GM12874 (cell line): ENCODE measurements around the gene PTCD3.

Experiments
- TF ChIP-seq, protein P1 (sequence below): IDR thresholded peaks from 2 replicates; pipeline ENCODE4 v1.5.1; 2011; ENCODE audit warnings: low read depth, mild to moderate bottlenecking, control low read depth, low read length, moderate library complexity; ENCODE audit not compliant: insufficient read depth

Gene PTCD3

DNA sequence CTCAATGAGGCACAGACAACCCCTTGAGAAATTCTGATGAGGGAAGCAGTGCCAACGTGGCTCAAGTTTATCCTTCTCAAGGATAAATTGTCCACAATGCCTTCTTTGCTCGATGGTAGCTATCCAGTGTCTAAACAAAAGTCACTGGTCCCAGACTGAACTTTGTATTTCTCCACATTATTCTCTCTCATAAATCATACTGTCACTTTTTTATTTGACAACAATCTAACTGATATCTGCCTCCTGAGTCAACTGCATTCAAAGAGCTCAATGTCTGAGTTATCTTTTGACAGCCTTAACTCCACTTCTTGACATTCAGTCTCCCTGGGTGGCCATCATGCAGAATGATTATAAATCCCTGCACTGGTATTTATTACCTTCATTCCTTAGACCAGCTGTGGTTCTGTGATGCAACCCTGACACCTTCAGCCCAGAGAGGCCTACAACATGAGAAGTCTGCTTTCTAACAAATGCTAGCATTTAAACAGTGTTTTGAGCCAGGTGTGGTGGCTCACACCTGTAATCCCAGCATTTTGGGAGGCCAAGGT, 51.0 kb downstream of the PTCD3 start:
- TF ChIP-seq, protein P1, sequence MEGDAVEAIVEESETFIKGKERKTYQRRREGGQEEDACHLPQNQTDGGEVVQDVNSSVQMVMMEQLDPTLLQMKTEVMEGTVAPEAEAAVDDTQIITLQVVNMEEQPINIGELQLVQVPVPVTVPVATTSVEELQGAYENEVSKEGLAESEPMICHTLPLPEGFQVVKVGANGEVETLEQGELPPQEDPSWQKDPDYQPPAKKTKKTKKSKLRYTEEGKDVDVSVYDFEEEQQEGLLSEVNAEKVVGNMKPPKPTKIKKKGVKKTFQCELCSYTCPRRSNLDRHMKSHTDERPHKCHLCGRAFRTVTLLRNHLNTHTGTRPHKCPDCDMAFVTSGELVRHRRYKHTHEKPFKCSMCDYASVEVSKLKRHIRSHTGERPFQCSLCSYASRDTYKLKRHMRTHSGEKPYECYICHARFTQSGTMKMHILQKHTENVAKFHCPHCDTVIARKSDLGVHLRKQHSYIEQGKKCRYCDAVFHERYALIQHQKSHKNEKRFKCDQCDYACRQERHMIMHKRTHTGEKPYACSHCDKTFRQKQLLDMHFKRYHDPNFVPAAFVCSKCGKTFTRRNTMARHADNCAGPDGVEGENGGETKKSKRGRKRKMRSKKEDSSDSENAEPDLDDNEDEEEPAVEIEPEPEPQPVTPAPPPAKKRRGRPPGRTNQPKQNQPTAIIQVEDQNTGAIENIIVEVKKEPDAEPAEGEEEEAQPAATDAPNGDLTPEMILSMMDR: no peak

GRCh38 chr2:86158286-86158685, 52.3 kb downstream of the PTCD3 start:
- TF ChIP-seq, protein P1: no peak

- TF ChIP-seq, protein P1: no peak
Observed at GRCh38 chr2:86160156-86160952, 54.3 kb downstream of the PTCD3 start.

- TF ChIP-seq, protein P1: no peak
Observed at GRCh38 chr2:86170449-86170848, 64.4 kb downstream of the PTCD3 start.

GRCh38 chr2:86171295-86171694, 65.3 kb downstream of the PTCD3 start:
- TF ChIP-seq, protein P1: no peak

DNA sequence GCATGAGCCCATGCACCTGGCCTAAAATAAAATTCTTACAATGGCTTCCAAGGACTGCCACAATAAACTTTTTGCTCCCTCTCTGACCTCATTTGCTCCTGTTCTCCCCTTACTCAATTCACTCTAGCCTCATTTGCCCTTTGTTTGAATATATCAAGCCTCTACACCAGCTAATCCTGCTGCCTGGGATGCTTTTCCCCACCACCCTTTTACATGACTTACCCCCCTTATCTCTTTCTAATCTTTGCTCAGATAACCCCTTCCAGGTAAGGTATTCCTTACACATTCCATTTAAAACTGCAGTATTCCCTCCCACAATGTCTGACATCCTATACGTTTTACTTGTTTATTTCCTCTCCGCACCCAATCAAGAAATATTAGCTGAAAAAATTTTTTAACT, 66.6 kb downstream of the PTCD3 start:
- TF ChIP-seq, protein P1: no peak

DNA sequence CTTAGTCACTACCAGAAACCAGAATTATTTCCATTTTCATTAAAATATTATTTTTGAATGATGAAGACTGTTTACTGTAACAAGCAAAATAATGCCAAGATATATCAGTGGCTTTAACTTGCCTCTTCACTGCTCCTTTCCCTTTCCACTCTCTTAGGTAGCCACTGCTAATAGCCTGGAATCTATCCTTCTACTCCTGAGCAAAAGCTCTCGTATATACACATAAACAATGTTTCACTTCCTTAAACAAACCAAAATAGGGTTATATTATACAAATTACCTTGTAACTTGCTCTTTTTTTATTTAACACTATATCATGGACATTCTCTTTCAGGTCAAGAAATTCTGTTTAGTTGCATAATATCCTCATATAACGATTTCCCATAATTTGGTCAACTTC, 68.4 kb downstream of the PTCD3 start:
- TF ChIP-seq, protein P1: no peak
